HFF-Myc (cell line): ENCODE measurements around the gene YOD1.

ENCODE experiments used
- DNase-seq: peaks from one replicate; pipeline ENCODE4 v3.0.0-alpha.2; 2011; ENCODE audit warnings: low read depth; ENCODE audit errors: extremely low read depth
- H3K4me3 ChIP-seq: replicated peaks from 2 replicates; pipeline ENCODE4 v1.5.1; 2011; ENCODE audit warnings: low read depth, mild to moderate bottlenecking, control low read depth, low read length
- CTCF ChIP-seq: IDR thresholded peaks from 2 replicates; pipeline ENCODE4 v1.5.1; 2012; ENCODE audit warnings: mild to moderate bottlenecking, low read depth, low read length, control low read depth; ENCODE audit errors: missing control alignments

YOD1 gene

GRCh38 chr1:207028884-207029650, 21.9 kb downstream of the YOD1 start:
- no peak for DNase-seq
- TF ChIP-seq CTCF: no peak
- no peak overlapping the region for H3K4me3 ChIP-seq

DNA sequence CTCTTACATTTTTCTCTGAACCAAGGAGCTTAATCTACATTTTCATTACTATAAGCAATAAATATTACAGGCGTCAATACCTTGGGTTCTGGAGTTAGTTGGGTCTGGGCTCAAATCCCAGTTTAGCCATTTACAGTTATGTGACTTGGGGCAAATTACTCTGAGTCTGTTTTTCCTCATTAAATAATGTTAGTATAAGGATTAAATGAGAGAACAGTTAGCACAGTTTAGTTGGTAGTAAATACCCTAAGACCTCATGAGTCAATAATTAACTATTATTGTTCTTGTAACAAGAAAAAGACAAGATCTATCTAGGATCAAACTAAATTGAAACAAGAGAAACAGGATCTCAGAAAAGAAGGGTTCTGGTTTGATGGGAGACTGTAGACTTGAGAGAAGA, 23.1 kb downstream of the YOD1 start:
- no peak for DNase-seq
- no peak overlapping the region for H3K4me3 ChIP-seq
- no peak for TF ChIP-seq CTCF

- no peak for TF ChIP-seq CTCF
- no peak for DNase-seq
- no peak overlapping the region for H3K4me3 ChIP-seq
Observed at GRCh38 chr1:207027206-207027777, 23.7 kb downstream of the YOD1 start.

DNA sequence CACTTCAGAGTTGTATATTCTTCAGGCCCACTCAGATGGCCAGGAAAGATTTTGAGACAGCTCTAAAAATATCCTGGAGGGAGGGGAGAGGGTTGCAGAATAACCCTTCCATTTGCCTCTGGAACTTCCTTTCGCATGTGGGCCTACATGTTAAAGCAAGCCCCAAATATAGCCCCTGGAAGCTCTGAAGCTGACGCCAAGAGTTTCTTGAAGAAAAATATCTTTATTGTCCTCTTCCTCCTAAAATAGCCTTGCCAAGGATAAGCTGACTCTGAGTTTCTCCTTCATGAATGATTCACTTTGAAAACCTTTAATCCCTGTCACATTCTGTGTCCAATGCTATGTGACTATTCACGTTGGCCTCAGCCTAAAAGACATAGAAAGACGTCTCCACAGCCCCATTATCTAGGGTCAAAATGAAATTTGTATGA, 24.9 kb downstream of the YOD1 start:
- DNase-seq: no peak
- H3K4me3 ChIP-seq: no peak overlapping the region
- TF ChIP-seq CTCF: no peak

GRCh38 chr1:207025146-207025880, 25.7 kb downstream of the YOD1 start:
- H3K4me3 ChIP-seq: no peak overlapping the region
- no peak for DNase-seq
- TF ChIP-seq CTCF: no peak

- DNase-seq: no peak
- H3K4me3 ChIP-seq: no peak overlapping the region
- no peak for TF ChIP-seq CTCF
Observed at GRCh38 chr1:207024202-207025145, 26.5 kb downstream of the YOD1 start.
